ENCODE data around the gene TAPBPL. TPM values are rescaled to one million over a fixed set of nuclear protein-coding genes. Genes with fewer than 3 reads are reported as not detected.

The TAPBPL gene
- total RNA-seq, 1 donor from 2014 or later: 53.1 TPM

DNA sequence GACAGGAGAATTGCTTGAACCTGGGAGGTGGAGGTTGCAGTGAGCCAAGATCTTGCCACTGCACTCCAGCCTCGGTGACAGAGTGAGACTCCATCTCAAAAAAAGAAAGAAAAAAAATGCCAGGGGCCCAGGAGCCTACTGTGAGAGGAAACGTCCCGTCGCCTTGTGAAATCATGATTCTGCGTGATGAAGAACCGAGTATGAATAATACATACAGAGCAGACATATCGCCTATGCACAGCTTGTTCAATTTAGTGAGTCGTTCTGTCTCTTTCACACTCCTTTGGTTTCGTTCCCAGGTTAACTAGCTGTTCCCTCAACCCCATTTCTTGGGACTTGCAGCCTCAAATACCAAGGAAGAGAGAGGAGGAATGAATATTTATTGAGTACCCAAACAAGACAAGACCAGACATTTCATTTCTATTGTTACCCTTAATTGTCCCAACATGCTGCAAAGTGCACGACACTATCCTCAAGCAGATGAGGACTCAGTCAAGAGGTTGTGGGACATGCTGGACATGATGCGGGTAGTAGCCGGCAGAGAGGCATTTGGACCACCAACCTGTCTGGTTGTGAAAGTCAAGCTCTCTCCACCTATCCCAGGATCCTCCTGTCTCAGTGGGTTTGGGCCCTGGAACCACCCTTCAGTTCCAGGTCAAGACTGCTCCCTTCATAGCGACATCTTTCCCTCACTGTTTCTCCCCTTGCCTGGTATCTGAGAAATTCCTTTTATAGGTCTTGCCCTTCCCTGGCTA, 15.7 kb upstream of the TAPBPL start:
- no peak for DNase-seq (ENCODE audit: low spot score)

DNA sequence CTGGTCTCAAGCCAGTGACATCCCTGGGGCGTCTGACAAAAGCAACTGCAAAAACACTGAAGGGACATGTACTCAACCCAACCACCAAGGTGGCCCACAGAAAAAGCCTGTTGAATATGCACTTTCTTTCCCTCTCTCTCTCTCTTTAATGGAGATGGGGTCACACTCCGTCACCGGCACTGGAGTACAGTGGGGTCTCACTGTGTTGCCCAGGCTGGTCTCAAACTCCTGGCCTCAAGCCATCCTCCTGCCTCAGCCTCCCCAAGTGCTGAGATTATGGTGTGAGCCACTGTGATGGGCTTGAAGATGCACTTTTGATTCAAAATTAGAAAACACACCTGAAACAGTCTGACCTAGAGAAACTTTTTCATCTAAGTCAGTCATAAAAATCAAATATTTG, 14.3 kb upstream of the TAPBPL start:
- no peak for DNase-seq (ENCODE audit: low spot score)

DNA sequence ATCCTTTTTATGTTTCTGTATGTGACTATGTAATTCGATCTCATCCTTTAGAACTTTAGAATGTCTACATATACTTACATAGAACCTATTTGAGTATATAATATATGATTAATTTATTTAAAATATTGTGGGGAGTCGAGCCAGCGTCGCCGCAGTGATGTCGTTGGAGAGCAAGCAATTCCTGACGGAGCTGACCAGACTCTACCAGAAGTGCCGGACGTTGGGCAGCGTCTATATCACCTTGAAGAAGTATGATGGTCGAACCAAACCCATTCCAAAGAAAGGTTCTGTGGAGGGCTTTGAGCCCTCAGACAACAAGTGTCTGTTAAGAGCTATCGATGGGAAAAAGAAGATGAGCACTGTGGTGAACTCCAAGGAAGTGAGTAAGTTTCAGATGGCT, 13.5 kb upstream of the TAPBPL start:
- no peak for DNase-seq (ENCODE audit: low spot score)

DNA sequence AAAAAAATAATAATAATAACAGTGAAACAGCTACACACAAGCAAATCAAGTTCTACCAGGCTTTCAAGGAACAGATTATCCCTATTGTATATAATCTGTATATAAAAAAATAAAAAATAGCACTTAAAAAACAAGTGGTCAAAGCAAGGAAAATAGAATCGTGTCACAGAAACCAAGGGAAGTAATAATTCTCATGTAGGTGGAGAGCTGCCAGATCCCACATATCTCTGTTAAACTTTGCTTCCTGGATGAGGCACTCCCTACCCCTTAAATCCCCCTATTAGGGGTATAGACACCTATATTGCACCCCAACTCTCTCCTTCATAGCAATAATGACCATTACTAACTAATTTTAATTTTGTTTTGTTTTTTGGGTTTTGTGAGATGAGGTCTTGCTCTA, 11.5 kb upstream of the TAPBPL start:
- DNase-seq (ENCODE audit: low spot score): no peak

DNA sequence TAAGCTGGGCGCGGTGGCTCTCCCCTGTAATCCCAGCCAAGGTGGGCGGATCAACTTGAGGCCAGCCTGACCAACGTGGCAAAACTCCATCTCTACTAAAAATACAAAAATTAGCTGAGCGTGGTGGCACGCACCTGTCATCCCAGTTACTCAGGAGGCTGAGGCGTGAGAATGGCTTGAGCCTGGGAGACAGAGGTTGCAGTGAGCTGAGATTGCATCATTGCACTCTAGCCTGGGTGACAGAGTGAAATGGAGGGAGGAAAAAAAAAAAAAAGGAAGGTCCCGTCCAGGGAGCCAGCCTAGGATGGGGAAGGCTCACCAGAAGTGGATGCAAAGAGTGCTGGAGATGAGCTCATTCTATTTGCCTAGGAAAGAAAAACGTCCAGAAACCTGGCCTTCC, 9.0 kb upstream of the TAPBPL start:
- no peak for DNase-seq (ENCODE audit: low spot score)

DNA sequence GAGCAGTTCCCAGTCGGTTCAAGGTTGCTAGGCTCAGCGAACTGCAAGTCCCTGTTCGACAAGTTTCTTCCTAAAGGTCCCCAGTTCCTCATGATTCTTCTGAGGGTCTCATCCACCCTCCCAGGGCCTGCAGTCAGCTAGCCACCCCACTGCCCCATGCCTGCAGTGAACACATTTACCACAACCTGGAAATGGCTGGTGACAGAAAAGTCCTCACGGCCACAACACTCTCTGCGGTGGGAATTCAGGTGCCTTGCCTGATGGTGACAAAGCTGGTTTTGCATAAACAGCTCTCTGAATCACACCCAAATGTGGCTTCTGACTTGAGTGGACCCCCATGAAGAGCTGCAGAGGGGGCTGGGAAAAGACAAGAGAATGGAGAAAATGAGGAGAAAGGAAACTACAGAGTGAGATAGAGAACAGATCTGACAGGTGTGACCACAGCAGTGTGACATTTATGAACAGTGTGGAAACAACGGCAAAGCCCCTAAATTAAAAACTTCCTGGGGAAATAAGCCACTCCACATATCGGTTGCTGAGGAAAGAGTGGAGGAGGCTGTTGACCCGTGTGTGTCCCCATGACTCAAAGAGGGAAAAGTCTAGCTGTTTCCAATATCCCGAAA, 8.4 kb upstream of the TAPBPL start:
- no peak for DNase-seq (ENCODE audit: low spot score)

DNA sequence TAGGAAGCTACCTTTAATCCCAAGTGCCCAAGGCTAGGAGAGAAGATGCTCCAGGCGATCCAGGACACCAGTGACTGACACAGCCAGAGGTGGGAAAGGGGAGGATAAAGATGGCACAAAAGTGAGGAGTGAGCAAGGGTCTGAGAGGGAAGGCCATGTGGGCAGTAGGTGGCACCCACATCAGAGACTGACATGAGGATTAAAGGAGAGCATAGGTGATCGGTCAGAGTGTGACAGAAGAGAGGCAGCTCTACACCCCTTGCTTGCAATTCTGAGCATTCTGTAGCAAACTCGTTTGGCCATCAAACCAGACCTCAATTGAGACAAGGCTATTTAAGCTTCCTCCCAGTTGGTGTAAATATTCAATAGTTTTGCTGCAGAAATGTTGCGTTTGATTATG, 7.8 kb upstream of the TAPBPL start:
- no peak for DNase-seq (ENCODE audit: low spot score)

DNA sequence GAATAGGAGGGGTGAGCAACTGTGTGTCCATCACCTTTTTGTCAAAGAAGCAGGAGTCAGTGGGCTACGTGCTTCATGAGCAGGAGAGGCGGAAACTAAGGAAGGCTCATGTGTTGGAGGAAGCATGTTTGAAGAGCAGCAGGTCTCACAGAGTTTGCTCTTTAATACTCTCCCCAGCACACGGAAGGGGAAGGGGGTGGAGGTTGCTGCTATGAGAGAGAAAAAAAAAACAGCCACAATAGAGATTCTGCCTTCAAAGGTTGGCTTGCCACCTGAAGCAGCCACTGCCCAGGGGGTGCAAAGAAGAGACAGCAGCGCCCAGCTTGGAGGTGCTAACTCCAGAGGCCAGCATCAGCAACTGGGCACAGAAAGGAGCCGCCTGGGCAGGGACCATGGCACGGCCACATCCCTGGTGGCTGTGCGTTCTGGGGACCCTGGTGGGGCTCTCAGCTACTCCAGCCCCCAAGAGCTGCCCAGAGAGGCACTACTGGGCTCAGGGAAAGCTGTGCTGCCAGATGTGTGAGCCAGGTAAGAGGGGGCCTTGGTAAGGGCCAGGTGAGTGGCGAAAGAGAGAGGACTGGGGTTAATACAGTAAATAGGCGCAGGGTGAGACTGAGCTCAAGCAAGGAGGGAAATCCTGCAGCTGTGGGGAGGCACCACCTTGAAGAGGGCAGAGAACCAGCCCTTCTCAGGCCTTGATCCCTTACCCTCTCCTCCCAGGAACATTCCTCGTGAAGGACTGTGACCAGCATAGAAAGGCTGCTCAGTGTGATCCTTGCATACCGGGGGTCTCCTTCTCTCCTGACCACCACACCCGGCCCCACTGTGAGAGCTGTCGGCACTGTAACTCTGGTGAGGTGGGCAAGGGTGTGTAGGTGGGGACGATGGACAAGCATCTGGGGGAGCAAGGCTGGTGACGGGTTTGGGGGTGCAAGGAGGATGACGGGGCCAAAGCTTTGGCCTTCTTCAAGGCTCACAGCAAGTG, 6.8 kb upstream of the TAPBPL start, which contains the start of gene CD27:
Gene CD27 (plus strand): TSS at position 252 of the 985 bp plus-strand sequence. CDS start 141 bp downstream, at position 393.
- no peak for DNase-seq (ENCODE audit: low spot score)

DNA sequence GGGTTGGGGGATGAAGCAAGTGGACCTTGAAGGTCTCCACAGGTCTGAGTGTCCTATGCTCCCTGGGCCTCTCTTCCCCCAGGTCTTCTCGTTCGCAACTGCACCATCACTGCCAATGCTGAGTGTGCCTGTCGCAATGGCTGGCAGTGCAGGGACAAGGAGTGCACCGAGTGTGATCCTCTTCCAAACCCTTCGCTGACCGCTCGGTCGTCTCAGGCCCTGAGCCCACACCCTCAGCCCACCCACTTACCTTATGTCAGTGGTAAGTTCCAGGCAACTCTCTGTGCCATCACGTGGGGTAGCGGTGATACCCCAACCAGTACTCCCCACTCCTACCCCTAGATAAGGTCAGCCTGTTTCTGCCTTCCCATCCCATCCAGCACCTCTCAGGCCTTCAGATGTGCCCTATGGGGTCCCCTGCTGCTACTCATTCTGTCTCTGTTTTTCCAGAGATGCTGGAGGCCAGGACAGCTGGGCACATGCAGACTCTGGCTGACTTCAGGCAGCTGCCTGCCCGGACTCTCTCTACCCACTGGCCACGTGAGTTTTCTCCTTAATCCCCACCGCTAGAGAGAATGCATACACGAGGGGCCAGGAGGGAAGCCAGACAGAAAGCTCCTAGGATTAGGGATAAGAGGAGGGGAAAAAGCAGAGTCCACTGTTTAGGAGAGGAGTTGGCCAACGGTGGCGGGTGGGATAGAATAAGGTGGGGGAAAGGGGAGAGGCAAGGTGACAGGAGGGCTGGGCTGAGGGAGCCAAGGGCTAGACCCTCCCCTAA, 1.6 kb upstream of the TAPBPL start:
- DNase-seq (ENCODE audit: low spot score): no peak

DNA sequence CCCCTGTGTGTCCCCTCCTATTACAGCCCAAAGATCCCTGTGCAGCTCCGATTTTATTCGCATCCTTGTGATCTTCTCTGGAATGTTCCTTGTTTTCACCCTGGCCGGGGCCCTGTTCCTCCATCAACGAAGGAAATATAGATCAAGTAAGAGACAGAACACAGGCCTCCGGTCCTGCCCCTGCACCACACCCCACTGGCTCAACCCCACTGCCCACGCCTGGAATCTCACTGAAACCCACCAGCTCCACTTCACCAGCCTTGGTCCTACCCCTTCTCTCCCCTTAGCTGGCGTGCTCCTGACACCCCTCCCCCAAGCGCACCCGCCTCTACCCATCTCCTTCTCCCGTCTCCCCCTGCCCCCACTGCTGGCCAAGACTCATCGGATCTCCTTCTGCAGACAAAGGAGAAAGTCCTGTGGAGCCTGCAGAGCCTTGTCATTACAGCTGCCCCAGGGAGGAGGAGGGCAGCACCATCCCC, 934 bp upstream of the TAPBPL start:
- DNase-seq (ENCODE audit: low spot score): no peak

DNA sequence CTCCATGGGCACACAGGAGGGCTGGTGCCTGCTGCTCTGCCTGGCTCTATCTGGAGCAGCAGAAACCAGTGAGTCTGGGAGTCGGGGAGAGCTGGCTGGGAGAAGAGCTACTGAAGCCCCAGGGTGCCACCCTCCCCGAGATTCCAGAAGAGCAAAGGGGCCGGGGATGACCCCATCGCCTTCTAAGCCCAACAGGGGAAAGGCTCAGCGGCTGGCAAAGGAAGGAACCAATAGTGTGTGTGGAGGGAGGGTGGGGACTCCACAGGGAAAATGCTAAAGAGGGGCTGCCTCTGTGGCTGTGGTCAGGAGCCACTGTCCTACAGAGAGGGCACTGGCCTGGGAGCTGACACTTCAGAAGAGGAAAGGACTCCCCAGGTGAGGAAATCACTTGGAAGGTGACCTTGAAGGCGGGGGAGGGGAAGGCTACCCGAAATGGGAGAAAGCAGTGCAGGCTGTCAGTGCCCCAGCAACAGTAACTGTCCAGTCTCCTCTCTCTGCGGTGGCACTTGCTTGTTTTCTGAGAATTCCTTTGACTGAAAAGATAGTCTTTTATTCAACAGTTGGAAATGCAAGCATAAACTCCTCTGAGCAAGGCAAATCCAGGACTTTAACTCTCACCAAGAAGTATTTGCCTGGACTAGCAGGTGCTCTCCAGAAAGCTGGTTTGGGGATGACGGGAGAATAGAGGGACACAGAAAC, 552 bp downstream of the TAPBPL start:
- DNase-seq (ENCODE audit: low spot score): peak; percentile 29

DNA sequence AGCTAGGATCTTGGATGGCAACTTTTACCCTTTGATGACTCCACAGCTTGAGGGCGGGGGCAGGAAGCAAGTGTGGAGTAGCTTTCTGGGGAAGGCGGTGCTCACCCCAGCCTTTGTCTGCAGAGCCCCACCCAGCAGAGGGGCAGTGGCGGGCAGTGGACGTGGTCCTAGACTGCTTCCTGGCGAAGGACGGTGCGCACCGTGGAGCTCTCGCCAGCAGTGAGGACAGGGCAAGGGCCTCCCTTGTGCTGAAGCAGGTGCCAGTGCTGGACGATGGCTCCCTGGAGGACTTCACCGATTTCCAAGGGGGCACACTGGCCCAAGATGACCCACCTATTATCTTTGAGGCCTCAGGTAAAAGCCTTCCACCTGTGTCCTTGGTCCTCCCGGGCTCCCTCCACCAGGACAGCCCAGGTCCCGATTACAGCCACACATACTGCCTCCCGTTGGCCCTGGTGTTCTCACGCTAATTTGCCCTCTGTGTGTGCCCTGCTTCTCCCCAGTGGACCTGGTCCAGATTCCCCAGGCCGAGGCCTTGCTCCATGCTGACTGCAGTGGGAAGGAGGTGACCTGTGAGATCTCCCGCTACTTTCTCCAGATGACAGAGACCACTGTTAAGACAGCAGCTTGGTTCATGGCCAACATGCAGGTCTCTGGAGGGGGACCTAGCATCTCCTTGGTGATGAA, 1.2 kb downstream of the TAPBPL start:
- DNase-seq (ENCODE audit: low spot score): peak; percentile 32

DNA sequence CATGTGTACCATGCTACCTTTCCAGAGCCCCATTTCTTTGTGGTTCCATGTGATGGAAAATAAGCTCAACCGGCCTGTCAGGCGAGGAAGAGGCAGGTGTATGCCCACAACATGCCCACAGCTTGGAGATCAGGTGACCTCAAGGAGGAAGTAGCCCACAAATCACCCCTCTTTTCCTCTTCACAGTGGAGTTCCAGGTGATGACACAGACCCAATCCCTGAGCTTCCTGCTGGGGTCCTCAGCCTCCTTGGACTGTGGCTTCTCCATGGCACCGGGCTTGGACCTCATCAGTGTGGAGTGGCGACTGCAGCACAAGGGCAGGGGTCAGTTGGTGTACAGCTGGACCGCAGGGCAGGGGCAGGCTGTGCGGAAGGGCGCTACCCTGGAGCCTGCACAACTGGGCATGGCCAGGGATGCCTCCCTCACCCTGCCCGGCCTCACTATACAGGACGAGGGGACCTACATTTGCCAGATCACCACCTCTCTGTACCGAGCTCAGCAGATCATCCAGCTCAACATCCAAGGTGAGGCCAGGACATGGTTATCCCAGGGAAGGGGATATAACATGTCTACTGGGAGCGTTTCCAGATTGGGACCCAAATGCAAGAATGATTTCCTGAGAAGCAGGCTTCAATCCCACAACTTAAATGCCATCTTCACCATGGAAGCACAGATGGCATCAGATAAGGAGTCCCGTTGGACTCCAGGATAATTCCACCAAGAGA, 5.5 kb downstream of the TAPBPL start:
- no peak for DNase-seq (ENCODE audit: low spot score)

DNA sequence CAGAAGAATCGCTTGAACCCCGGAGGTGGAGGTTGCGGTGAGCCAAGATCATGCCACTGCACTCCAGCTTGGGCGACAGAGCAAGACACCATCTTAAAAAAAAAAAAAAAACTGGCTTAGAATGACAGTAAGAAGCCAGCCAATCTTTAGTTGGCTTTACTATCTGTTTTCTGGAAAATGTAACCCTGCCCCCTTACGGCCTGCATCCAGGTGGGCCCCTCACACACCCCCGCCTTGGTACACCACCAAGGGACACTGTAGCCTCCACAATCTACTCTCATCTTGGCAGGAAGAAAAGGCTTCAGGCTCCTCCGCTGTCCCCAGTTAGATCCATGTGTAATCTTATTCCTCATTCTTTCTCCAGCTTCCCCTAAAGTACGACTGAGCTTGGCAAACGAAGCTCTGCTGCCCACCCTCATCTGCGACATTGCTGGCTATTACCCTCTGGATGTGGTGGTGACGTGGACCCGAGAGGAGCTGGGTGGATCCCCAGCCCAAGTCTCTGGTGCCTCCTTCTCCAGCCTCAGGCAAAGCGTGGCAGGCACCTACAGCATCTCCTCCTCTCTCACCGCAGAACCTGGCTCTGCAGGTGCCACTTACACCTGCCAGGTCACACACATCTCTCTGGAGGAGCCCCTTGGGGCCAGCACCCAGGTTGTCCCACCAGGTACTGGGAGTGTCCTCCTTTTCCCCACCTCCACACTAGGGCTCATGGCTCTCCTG, 6.6 kb downstream of the TAPBPL start:
- DNase-seq (ENCODE audit: low spot score): no peak

DNA sequence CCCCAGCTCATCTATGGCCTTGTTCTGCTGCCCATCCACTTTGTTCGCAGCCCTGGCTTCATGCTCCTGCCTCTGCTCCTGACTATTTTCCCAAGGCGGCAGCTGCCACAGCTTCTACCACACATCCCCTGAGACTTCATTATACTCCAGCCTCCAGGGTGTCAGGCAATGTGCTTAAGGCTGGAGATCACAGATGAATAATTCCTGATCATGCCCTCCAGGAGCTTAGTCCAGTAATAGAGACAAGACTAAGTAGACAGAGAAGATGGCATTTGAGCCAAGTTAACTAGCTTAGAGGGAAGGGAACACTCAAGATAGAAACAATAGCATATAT, 7.1 kb downstream of the TAPBPL start:
- no peak for DNase-seq (ENCODE audit: low spot score)

DNA sequence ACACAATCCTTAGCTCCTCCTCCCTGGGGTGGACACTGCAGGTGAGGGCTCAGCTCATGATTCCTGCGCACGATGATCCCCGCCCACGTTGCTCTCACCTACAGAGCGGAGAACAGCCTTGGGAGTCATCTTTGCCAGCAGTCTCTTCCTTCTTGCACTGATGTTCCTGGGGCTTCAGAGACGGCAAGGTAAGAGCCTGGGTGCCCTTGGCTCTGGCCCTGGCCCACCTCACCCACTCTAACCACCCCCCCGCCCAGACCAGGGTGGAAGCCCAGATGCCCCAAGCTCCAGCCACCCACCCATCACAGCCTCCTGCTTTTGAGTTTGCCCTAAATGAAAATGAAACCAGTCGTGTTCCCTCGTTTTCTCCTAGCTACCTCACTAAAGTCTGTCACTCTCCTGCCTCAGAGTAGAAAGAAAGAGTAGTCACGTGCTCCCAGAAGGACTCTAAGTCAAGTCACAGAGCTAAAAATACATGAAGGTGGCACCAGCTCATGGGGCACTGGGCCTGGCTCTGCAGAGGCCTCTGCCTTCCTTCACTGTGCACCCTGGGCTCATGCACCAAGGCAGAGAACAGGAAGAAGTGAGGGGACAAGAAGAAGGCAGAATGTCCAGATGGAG, 9.0 kb downstream of the TAPBPL start:
- DNase-seq (ENCODE audit: low spot score): no peak

DNA sequence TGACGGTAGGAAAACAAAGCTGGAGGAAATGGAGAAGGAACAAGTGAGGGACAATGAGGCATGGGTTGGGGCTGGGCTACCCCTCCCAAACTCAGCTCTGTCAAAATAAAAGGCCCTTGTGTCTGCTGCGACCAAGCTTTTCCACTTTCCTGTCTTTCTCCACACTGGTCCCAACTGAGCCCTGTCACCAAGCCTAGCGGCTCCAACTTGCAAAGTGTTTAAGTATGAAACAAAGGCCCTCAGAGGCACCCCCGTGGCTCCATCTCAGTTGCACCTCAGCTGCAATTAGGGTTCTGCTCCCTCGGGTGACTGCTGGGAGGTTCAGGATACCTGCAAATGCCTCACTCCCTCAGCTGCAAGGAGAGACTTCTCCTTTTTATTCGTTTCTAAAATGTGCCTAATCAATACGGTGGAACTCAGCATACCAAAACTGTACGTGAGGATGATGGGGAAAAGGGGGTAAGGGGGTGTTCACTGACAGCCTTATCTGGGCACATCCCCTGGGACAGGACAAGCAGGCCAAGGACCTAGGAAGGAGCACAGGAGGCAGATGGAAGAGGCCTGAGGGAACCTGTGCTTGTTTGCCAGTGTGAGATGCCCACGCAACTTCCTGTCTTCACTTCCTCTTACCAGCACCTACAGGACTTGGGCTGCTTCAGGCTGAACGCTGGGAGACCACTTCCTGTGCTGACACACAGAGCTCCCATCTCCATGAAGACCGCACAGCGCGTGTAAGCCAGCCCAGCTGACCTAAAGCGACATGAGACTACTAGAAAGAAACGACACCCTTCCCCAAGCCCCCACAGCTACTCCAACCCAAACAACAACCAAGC, 9.8 kb downstream of the TAPBPL start:
- DNase-seq (ENCODE audit: low spot score): peak; percentile 72

Measured in mucosa of gallbladder (tissue), 1 donor.